T-helper 17 cell (primary cell): ENCODE measurements around the gene TMEM170B. TPM values are rescaled to one million over a fixed set of nuclear protein-coding genes. Genes with fewer than 3 reads are reported as not detected.
A peak's percentile ranks its signal among the peaks of the same experiment; 100 is the strongest.

Experiments
- ATAC-seq: fragments of 150-1000 bp; cut with Tn5 transposase; 2 replicates; pipeline ENCODE4 v1.10.0; 2021; ENCODE audit warnings: mild to moderate bottlenecking, moderate library complexity
- DNase-seq, 3 donors: peaks; one replicate each; pipeline versions ENCODE4 v3.0.0 to v3.0.0-alpha.2; 2020 to 2021
- H3K9me3 ChIP-seq: one replicate; pipeline ENCODE4 v1.7.0; 2013; ENCODE audit warnings: low read length, mild to moderate bottlenecking; ENCODE audit not compliant: control insufficient read depth, poor library complexity, severe bottlenecking
- H3K27ac Mint-ChIP-seq: one replicate; pipeline ENCODE4 v1.8.0; 2022; ENCODE audit warnings: mild to moderate bottlenecking, moderate library complexity, mixed read lengths
- H3K27me3 Mint-ChIP-seq: one replicate; pipeline ENCODE4 v1.8.0; 2022; ENCODE audit warnings: mixed read lengths
- H3K36me3 Mint-ChIP-seq: one replicate; pipeline ENCODE4 v1.8.0; 2022; ENCODE audit warnings: low read depth, mixed read lengths
- H3K4me1 Mint-ChIP-seq: one replicate; pipeline ENCODE4 v1.8.0; 2022; ENCODE audit warnings: mild to moderate bottlenecking, mixed read lengths
- H3K4me3 Mint-ChIP-seq: one replicate; pipeline ENCODE4 v1.8.0; 2022; ENCODE audit warnings: mild to moderate bottlenecking, moderate library complexity, mixed read lengths
- total RNA-seq, 4 donors: library from RNA in 2 of 4; stranded (reverse) in 2 of 4; gene quantifications; one replicate each; pipeline ENCODE4 v1.2.3 and lab custom pipeline; 2022 to 2026

The TMEM170B gene, protein sequence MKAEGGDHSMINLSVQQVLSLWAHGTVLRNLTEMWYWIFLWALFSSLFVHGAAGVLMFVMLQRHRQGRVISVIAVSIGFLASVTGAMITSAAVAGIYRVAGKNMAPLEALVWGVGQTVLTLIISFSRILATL
- total RNA-seq (1 to 10 TPM; 1.3 to 1.7 TPM), total RNA-seq (lab: John Stamatoyannopoulos, UW) (4.9 to 5.2 reads per million in 2 donors)

DNA sequence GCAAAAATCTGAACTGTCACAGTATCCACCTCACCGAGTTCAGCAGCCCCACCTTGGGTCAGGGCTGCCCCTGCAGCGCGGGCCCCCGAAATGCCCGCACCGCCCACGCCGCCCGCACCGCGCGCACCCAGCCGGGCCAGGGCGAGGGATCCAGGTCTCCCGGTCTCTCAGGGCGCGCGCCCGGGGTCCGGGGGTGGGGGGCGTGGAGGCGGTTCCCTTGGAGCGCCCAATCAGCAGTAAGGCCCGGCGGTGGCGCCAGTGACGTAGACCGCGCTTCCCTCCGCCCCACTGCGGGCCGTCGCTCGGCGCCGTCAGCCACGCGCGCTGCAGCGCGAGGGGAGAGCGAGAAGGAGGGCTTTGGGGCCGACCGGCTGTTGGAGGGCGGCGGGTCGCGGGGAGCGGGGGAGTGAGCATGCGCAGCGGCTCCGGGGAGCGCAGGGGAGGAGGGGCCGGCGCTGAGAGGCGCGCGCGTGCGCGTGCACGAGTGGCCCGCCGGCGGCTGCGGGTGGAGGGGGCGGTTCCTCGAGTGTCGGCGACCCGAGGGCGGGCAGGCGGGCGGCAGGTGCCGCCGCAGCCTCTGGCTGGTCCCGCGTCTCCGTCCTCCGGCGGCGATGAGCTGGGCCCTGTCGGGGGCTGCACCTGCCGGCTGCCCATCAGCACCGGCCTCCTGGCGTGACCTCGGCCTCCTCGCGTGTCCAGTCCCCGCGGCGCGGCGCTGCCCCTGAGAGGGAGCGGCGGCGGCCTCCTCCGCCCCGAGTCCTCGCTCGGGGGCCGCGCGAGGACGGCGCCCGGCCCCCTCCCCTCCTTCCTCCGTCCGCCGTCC lies at the start of gene TMEM170B:
TMEM170B (plus strand) TSS at position 521 of the 823 bp plus-strand sequence. CDS start 529 bp downstream, outside the sequence.
- Mint-ChIP-seq H3K4me1 (peaks cover 7% of the 10 kb centered on the region), H3K27ac (peak within 1 kb of the TSS; percentile 81), H3K27me3 (peaks cover 7% of the 10 kb centered on the region), H3K4me3 (peak within 1 kb of the TSS; percentile 90), H3K36me3 (no peaks in the 10 kb centered on the region)
- no peaks in the 10 kb centered on the region for H3K9me3 ChIP-seq
- DNase-seq = peak; percentile 95 to 96 (median 95)
- peak; percentile 95 for ATAC-seq

DNA sequence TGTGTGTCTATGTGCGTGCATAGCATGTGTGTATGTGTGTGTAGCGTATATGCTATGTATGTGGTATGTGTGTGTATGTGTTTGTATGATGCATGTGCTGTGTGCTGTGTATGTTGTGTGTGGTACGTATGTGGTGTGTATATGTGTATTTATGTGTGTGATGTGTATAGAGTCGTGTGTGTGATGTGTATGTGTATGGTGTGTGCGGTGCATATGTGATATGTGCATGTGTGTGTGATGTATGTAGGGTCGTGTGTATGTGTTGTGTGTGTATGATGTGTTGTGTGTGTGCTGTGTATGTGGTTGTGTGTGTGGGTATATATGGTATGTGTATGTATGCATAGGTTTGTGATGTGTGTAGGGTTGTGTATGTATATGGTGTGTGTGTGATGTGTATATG lies 46.6 kb upstream of the TMEM170B start:
- no peaks in the 10 kb centered on the region for H3K27me3 Mint-ChIP-seq
- no peaks in the 10 kb centered on the region for H3K9me3 ChIP-seq
- H3K4me1 Mint-ChIP-seq = no peaks in the 10 kb centered on the region
- no peak overlapping the region for H3K27ac Mint-ChIP-seq
- peaks cover 4% of the 10 kb centered on the region for H3K36me3 Mint-ChIP-seq
- no peak for DNase-seq
- ATAC-seq = no peak
- no peak overlapping the region for H3K4me3 Mint-ChIP-seq

DNA sequence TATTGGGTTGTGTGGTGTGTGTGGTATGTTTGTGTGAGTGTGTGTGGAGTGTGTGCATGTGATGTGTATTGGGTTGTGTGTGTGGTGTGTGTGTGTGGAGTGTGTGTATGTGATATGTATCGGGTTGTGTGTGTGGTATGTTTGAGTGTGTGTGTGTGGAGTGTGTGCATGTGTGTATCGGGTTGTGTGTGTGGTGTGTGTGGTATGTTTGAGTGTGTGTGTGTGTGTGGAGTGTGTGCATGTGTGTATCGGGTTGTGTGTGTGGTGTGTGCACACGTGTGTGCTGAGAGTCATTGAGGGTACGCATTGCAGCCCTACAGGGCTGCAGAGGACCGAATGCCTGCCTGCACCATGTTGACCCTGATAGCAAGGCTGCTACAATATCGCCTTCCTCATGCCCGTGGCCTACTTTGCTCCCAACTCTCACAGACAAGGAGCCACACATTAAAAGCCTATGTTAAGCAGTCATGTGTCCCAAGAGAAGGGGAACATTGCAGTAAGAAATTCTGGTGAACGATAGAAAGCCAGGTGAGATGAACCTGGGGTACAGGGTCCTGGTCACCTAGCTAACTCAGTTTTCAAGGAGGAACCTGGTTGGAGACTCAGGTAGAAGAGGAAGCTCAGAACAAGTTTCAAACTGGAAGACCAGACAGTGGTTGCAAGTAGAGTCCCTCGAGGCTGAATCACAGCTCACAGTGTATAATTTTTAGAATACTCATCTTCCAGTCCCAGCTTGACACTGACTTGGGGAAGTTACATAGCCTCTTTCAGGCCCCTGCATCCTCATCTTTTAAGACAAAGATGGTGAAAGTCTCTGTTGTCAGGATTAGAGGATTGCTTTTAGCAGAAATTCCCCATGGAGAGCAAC lies 45.7 kb upstream of the TMEM170B start:
- DNase-seq = no peak
- no peak overlapping the region for H3K27ac Mint-ChIP-seq
- ATAC-seq = no peak

DNA sequence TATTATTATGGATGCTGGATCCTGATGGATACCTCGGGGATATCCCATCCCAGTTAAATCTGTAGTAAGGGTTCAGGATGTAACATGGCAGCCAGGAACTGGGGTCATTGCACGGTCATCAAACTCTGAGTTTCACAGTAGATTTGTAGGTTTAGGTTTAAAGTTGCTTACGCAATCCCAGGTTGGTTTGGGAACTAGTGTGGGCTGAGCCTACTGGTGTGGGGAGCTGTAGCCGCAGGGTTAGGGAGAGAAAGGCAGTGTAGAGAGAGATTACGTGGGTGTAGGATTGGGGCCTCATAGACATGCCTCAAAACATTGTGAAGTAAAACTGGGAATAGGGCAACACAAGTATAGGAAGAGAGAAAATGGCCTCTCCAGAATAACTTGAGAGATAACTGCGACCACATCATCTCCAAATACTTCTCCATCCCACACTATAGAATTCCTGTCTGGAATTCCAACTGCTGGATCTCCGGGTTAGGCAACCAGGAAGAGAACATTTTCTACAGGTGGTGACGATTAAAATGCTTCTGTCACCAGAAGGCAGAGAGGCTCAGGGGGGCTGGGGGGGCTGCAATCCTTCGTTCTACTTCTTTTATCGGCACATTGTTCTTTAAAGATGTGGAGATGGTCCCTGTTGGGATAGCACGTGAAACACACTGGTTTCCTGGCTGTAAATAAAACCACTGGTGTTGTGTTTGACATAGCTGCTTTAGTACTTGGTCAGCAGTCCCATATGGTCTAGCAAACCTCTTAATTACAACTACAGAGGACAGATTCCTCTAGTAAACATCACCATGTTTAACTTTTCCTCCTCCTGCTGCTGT lies 44.9 kb upstream of the TMEM170B start:
- Mint-ChIP-seq H3K4me3 (no peak overlapping the region), H3K36me3 (peaks cover 4% of the 10 kb centered on the region), H3K27me3 (no peaks in the 10 kb centered on the region), H3K27ac (no peak overlapping the region), H3K4me1 (no peaks in the 10 kb centered on the region)
- no peaks in the 10 kb centered on the region for H3K9me3 ChIP-seq
- DNase-seq (no peak), ATAC-seq (no peak)

More for the DNA sequence above, 45.7 kb upstream of the TMEM170B start:
- no peak overlapping the region for H3K4me3 Mint-ChIP-seq
- no peaks in the 10 kb centered on the region for H3K9me3 ChIP-seq
- H3K27me3 Mint-ChIP-seq = no peaks in the 10 kb centered on the region
- H3K4me1 Mint-ChIP-seq = no peaks in the 10 kb centered on the region
- peaks cover 4% of the 10 kb centered on the region for H3K36me3 Mint-ChIP-seq

DNA sequence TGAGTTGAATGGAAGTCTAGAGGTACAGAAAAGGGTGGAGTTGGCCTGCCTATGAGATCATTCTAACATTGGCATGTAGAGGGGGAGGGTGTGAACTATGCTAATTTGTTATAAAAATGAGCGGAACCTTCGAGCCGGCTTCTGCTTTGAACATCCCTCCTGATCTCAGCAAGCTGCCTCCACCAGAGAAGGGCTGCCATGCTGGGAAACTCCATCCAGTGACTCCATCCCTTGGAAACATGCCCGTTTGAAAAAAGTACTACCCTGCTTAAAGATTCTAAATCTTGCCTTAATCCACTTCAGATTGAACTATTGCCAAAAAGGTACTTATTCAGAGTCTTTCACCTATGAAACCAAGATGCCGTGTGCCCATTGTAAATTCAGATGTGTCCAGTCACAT lies 43.6 kb upstream of the TMEM170B start:
- no peaks in the 10 kb centered on the region for H3K9me3 ChIP-seq
- ATAC-seq (no peak), DNase-seq (no peak)
- H3K4me3 Mint-ChIP-seq = no peak overlapping the region
- peaks cover 2% of the 10 kb centered on the region for H3K36me3 Mint-ChIP-seq
- H3K4me1 Mint-ChIP-seq = no peaks in the 10 kb centered on the region
- no peak overlapping the region for H3K27ac Mint-ChIP-seq
- H3K27me3 Mint-ChIP-seq = no peaks in the 10 kb centered on the region

DNA sequence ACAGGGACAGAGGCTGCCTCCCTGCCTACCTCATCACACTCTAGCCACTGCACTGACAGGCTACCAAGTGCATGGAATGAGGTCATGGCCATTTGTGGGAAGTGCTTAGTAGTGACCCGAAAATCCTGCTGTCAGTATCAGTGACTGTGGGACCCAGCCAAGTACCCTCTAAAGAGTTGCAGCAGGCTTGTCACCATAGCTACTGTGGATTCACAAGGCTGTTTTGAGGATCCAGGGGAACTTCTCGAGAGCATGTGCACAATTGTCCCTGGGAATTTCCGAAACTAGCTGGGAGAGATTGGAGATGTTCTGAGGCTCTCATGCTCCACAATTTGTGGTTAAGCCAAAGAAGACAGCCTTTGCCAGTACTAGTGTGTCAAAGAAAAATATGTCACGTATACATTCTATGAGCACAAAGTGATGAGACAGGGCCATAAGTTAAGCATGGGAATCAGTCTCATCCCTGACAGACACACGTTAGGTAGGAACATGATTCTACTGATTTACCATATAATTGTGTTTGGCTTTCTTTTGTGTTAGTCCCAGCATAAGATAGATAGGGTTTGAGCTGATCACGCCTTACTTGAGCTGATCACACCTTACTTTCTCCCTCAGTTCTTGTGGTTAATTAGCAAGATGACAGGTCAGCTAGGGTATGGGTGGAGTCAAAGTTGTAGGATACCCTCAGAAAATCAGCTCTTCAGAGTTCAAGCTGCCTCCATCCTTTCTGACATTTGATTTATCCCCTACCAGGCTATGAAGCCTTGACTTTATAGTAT lies 42.6 kb upstream of the TMEM170B start:
- H3K9me3 ChIP-seq = no peaks in the 10 kb centered on the region
- H3K27ac Mint-ChIP-seq = no peak overlapping the region
- no peak for DNase-seq
- H3K36me3 Mint-ChIP-seq = no peaks in the 10 kb centered on the region
- ATAC-seq = no peak
- no peaks in the 10 kb centered on the region for H3K4me1 Mint-ChIP-seq
- no peak overlapping the region for H3K4me3 Mint-ChIP-seq
- no peaks in the 10 kb centered on the region for H3K27me3 Mint-ChIP-seq

DNA sequence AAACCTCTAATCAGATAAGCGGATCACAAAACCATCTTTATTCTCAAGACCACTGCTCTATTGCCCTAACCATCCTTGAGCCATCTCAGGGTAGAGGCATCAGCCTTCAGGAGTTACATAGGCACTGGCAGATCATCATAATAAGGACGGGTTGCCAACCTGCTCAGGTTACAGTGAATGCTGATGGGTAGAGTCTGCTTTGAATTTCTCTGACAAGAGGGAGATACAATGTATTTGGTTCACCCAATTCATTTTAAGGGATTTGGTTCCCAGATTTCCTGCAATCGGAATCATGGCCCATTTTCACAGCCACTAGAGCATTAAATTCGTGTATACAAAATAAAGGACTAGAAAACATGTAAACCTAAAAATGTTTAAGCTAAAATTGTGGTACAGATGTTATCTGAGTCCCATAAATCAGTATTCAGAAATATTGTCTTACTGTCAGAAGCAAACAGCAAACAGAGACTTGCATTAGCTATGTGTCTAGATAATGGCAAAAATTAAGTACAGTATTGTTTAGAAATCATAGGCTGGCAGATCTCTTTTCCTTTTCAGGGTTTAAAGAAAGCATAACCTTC lies 41.9 kb upstream of the TMEM170B start:
- H3K4me1 Mint-ChIP-seq = no peaks in the 10 kb centered on the region
- no peaks in the 10 kb centered on the region for H3K9me3 ChIP-seq
- no peak overlapping the region for H3K4me3 Mint-ChIP-seq
- H3K27ac Mint-ChIP-seq = no peak overlapping the region
- DNase-seq (no peak), ATAC-seq (no peak)
- H3K27me3 Mint-ChIP-seq = no peaks in the 10 kb centered on the region
- no peaks in the 10 kb centered on the region for H3K36me3 Mint-ChIP-seq

DNA sequence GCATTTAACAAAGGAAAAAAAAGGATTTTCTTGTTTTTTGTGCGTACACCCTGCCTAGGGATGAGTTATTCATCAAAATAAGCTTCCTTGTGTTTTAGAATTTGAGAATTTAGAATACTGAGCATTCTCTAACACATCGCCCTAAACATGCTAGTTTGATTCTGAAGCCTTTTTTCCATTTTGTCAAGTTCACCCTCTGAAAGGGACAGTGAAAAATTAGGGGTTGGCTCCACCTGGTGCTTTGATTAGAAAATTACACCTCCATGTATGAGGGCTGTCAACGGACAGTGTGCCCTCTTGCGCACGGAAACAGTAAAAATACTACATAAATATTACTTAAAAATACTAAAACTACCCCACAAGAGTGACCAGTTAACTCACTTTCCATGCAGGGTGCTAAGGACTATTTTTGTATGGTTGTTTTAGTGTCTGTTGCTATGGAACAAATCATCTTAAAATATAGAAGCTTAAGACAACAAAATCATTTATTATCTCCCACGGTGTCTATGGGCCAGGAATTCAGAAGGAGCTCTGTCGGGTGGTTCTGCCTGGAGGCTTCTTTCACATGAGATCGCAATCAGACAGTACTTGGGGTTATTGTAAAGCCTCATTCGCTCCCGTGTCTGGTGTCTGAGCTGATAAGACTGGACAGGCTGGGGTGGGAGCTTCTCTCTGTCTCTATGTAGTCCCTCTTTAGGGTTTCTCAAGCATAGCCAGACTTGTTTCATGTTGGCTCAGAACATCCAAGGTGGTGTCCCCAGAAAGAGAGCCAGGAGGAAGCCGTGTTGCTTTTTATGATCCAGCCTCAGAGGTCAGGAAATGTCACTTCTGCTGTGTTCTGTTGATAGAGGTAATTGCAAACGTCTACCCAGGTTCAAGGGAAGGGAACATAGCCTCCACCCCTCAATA lies 41.1 kb upstream of the TMEM170B start:
- DNase-seq = peak; percentile 32 to 59 (median 41)
- Mint-ChIP-seq H3K27me3 (no peaks in the 10 kb centered on the region), H3K36me3 (no peaks in the 10 kb centered on the region), H3K4me1 (no peaks in the 10 kb centered on the region), H3K27ac (no peak overlapping the region), H3K4me3 (no peak overlapping the region)
- ATAC-seq = peak; percentile 97
- no peaks in the 10 kb centered on the region for H3K9me3 ChIP-seq

DNA sequence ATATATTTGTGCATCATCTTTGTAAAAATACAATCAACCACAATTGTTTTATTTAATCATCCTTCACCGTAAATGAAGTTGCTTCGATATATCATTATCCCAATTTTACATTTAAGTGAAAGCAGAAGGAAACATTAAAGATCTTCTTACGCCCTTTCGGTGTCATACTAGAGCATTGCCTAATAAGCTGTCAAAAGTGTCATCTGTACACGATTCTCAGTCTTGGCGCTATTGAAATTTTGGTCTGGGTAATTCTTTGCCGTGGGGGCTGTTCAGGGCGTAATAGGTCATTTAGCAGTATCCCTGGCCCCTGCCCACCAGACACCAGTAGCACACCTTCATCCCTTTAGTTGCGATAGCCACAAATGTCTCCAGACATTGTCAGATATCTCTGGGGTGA lies 40.4 kb upstream of the TMEM170B start:
- H3K4me3 Mint-ChIP-seq = no peak overlapping the region
- H3K27me3 Mint-ChIP-seq = no peaks in the 10 kb centered on the region
- no peaks in the 10 kb centered on the region for H3K9me3 ChIP-seq
- no peaks in the 10 kb centered on the region for H3K36me3 Mint-ChIP-seq
- ATAC-seq (no peak), DNase-seq (no peak)
- H3K27ac Mint-ChIP-seq = no peak overlapping the region
- H3K4me1 Mint-ChIP-seq = no peaks in the 10 kb centered on the region

DNA sequence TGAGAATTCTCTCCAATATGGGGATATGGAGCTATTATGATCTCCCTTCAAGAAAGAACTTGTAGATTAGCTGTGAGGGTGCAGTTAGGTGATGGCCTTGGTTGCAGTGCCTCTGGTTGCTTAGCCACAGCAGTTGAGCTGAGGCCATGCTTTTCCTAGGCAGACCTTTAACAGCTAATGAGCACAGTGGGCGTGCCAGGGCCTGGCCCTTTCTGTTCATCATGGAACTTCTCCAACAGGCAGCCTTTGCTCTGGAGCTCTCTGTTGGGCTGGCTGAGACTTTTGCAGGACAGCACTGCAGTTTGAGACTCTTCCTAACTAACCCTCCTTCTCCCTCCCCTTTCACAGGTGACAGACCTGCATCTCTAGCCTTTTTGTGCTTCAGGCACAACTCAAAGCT lies 39.7 kb upstream of the TMEM170B start:
- ATAC-seq (no peak), DNase-seq (no peak)
- no peaks in the 10 kb centered on the region for H3K36me3 Mint-ChIP-seq
- H3K4me3 Mint-ChIP-seq = no peak overlapping the region
- H3K27me3 Mint-ChIP-seq = no peaks in the 10 kb centered on the region
- H3K9me3 ChIP-seq = no peaks in the 10 kb centered on the region
- H3K4me1 Mint-ChIP-seq = no peaks in the 10 kb centered on the region
- H3K27ac Mint-ChIP-seq = no peak overlapping the region

DNA sequence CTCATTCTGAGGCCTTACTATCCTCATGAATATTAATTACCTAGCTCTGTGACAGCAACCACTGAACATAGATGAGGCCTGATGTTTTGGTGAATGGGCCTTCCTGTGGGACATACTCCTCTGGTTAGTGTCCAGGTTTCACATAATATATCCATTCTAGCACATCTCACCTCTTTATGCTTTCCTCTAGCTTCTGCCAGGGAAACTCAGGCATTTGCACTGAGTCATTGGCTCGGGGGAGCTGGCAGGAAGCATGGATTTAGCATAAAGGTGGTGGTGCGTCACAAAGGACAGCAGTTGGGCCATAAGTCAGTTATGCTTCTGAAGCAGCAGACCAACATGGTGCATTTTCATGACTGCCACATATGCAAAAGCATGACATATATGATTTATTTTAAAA lies 37.5 kb upstream of the TMEM170B start:
- Mint-ChIP-seq H3K36me3 (no peaks in the 10 kb centered on the region), H3K27me3 (peaks cover 11% of the 10 kb centered on the region), H3K4me1 (no peaks in the 10 kb centered on the region), H3K4me3 (no peak overlapping the region), H3K27ac (no peak overlapping the region)
- no peak for ATAC-seq
- DNase-seq = no peak
- H3K9me3 ChIP-seq = no peaks in the 10 kb centered on the region
